Measurements from ENCODE around the gene MPHOSPH6.

DNA sequence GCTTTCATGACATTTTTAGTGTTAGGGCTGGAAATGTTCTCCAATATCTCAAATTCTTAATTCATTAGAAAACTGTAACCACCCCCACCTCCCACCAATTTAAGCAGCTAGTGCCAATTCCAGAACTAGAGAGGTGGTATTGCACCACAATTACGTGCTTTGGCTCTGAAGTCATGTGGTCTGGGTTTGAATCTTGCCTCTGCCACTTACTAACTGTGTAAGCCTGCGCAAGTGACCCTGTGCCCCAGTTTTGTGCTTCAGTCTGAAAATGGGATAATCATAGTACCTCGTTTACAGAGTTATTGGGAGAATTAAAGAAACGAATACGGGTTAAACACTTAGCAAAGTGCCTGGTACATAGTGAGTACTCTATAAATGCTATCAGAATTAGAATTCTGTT lies 14.2 kb upstream of the MPHOSPH6 start:
- TF ChIP-seq CTCF (IDR thresholded peaks at IDR 0.05) (no peak), EP300 (IDR thresholded peaks at IDR 0.05; ENCODE audit: borderline replicate concordance in 1 of 2, low read depth in 1 of 2, low read length in 1 of 2) (no peak), RXRA (IDR thresholded peaks at IDR 0.05; ENCODE audit: borderline replicate concordance, low read depth) (no peak), GABPA (IDR thresholded peaks at IDR 0.05; ENCODE audit: low read depth) (no peak), MAX (IDR thresholded peaks at IDR 0.05; ENCODE audit: low read depth) (no peak), CHD2 (IDR thresholded peaks at IDR 0.05; ENCODE audit: low read length, partially characterized antibody) (no peak), FOXM1 (IDR thresholded peaks at IDR 0.05; ENCODE audit: low read depth) (no peak), POLR2AphosphoS5 (IDR thresholded peaks at IDR 0.05; ENCODE audit: low read depth, low read length) (no peak), USF2 (IDR thresholded peaks at IDR 0.05; ENCODE audit: borderline replicate concordance, low read depth, low read length) (no peak), IRF3 (IDR thresholded peaks at IDR 0.05; ENCODE audit: low read depth, low read length) (no peak), EZH2phosphoT487 (IDR thresholded peaks at IDR 0.05; ENCODE audit: borderline replicate concordance, low read depth) (no peak)

All from SK-N-SH (cell line).